ENCODE data around the gene UBE2K. TPM values are rescaled to one million over a fixed set of nuclear protein-coding genes. Genes with fewer than 3 reads are reported as not detected.

The UBE2K gene
- total and polyA plus RNA-seq, 2 of the 13 experiments (the other 11 are each of a cell fraction or from before 2014, with no cell fraction given) = 36.2 to 81.0 TPM

- TF ChIP-seq ZNF543 (CRISPR knock-in tag; IDR thresholded peaks at IDR 0.05) (peak; percentile 85; the same call in 1 of the 2 replicates), ZNF124 (CRISPR knock-in tag; IDR thresholded peaks at IDR 0.05) (no peak), ZNF331 (CRISPR knock-in tag; IDR thresholded peaks at IDR 0.05) (no peak; the same call in 1 of the 2 replicates), CENPBD1 (CRISPR knock-in tag; IDR thresholded peaks at IDR 0.05; ENCODE audit: borderline replicate concordance, low read depth) (no peak), STAG1 (CRISPR knock-in tag; IDR thresholded peaks at IDR 0.05) (0 out of 2 replicates have a peak, but pooled peaks have one; percentile 3), THAP7 (CRISPR knock-in tag; IDR thresholded peaks at IDR 0.05) (0 out of 2 replicates have a peak, but pooled peaks have one; percentile 47), ZNF724P (CRISPR knock-in tag; IDR thresholded peaks at IDR 0.05; ENCODE audit: borderline replicate concordance) (no peak; the same call in 1 of the 2 replicates), SOX5 (CRISPR knock-in tag; IDR thresholded peaks at IDR 0.05; ENCODE audit: borderline replicate concordance) (no peak), ATF5 (CRISPR knock-in tag; IDR thresholded peaks at IDR 0.05; ENCODE audit: low read depth) (no peak), MAF1 (CRISPR knock-in tag; IDR thresholded peaks at IDR 0.05; ENCODE audit: borderline replicate concordance) (no peak), MTERF4 (CRISPR knock-in tag; IDR thresholded peaks at IDR 0.05) (peak; percentile 91), ADNP (CRISPR knock-in tag; IDR thresholded peaks at IDR 0.05) (no peak), TBX3 (IDR thresholded peaks at IDR 0.05; ENCODE audit: borderline replicate concordance) (no peak), ATAD3A (CRISPR knock-in tag; IDR thresholded peaks at IDR 0.05) (no peak), ZNF160 (CRISPR knock-in tag; IDR thresholded peaks at IDR 0.05) (0 out of 2 replicates have a peak, but pooled peaks have one; percentile 29), ISL2 (CRISPR knock-in tag; IDR thresholded peaks at IDR 0.05) (no peak), ZBTB38 (CRISPR knock-in tag; IDR thresholded peaks at IDR 0.05) (peak; percentile 37; the same call in 1 of the 2 replicates), KDM1A (CRISPR knock-in tag; IDR thresholded peaks at IDR 0.05) (no peak), SMAD9 (CRISPR knock-in tag; IDR thresholded peaks at IDR 0.05) (no peak), NFYB (CRISPR knock-in tag; IDR thresholded peaks at IDR 0.05) (0 out of 2 replicates have a peak, but pooled peaks have one; percentile 12), SSRP1 (CRISPR knock-in tag; IDR thresholded peaks at IDR 0.05) (no peak), HDAC6 (IDR thresholded peaks at IDR 0.05; ENCODE audit: low read depth, low read length) (no peak), RBM22 (optimal IDR thresholded peaks at IDR 0.05; ENCODE audit: low read length) (no peak), SP140L (CRISPR knock-in tag; IDR thresholded peaks at IDR 0.05; ENCODE audit: borderline replicate concordance) (no peak), ZNF367 (CRISPR knock-in tag; IDR thresholded peaks at IDR 0.05; ENCODE audit: borderline replicate concordance) (no peak), KLF11 (CRISPR knock-in tag; IDR thresholded peaks at IDR 0.05) (0 out of 2 replicates have a peak, but pooled peaks have one; percentile 29), NFKB2 (CRISPR knock-in tag; IDR thresholded peaks at IDR 0.05; ENCODE audit: borderline replicate concordance) (peak; percentile 56; the same call in 1 of the 2 replicates), NFE2L2 (IDR thresholded peaks at IDR 0.05; ENCODE audit: low read length) (no peak), ZNF33A (CRISPR knock-in tag; IDR thresholded peaks at IDR 0.05; ENCODE audit: borderline replicate concordance) (no peak)
Measured at GRCh38 chr4:39697740-39698423, at the start of gene UBE2K (continued).

Data from HepG2 (cell line).